AG10803 (cell line): Measurements from ENCODE around the gene ADCY1.

Source experiments
- DNase-seq: peaks from one replicate; pipeline ENCODE4 v3.0.0; 2010; ENCODE audit warnings: low read depth
- H3K4me3 ChIP-seq: 2 replicates; pipeline ENCODE4 v1.5.1; 2011; ENCODE audit warnings: mild to moderate bottlenecking, low read length, control low read depth
- CTCF ChIP-seq: conservative IDR thresholded peaks from 2 replicates; pipeline ENCODE4 v1.5.1; 2011; ENCODE audit warnings: mild to moderate bottlenecking, low read length, control low read depth, inconsistent platforms

ADCY1 gene

GRCh38 chr7:45569290-45569685 lies 4.9 kb upstream of the ADCY1 start:
- H3K4me3 ChIP-seq: no peak overlapping the region
- no peak for DNase-seq
- no peak for TF ChIP-seq CTCF

- no peak for DNase-seq
- H3K4me3 ChIP-seq: no peak overlapping the region
- TF ChIP-seq CTCF: no peak
These were observed 3.4 kb upstream of the ADCY1 start for GRCh38 chr7:45570797-45571196.

- H3K4me3 ChIP-seq: no peak overlapping the region
- no peak for TF ChIP-seq CTCF
- DNase-seq: no peak
These were observed 964 bp upstream of the ADCY1 start for GRCh38 chr7:45573204-45573603.

- DNase-seq: no peak
- no peak overlapping the region; the same call in 1 of the 2 replicates for H3K4me3 ChIP-seq
- TF ChIP-seq CTCF: no peak
These were observed 174 bp downstream of the ADCY1 start for GRCh38 chr7:45574416-45574668.

- DNase-seq: peak; percentile 37
- H3K4me3 ChIP-seq: peak overlapping the region; percentile 40
- 0 out of 2 replicates have a peak, but pooled peaks have one; percentile 9 for TF ChIP-seq CTCF
These were observed 717 bp downstream of the ADCY1 start for GRCh38 chr7:45574669-45575500.

GRCh38 chr7:45575501-45576248 lies 1.5 kb downstream of the ADCY1 start:
- no peak for DNase-seq
- TF ChIP-seq CTCF: no peak
- no peak overlapping the region for H3K4me3 ChIP-seq
